ENCODE measurements around the gene VWA3B. TPM values are rescaled to one million over a fixed set of nuclear protein-coding genes. Genes with fewer than 3 reads are reported as not detected.

Gene VWA3B
- total and polyA plus RNA-seq, 2 experiments from 2014 or later: 0.80 TPM; not detected in 1

DNA sequence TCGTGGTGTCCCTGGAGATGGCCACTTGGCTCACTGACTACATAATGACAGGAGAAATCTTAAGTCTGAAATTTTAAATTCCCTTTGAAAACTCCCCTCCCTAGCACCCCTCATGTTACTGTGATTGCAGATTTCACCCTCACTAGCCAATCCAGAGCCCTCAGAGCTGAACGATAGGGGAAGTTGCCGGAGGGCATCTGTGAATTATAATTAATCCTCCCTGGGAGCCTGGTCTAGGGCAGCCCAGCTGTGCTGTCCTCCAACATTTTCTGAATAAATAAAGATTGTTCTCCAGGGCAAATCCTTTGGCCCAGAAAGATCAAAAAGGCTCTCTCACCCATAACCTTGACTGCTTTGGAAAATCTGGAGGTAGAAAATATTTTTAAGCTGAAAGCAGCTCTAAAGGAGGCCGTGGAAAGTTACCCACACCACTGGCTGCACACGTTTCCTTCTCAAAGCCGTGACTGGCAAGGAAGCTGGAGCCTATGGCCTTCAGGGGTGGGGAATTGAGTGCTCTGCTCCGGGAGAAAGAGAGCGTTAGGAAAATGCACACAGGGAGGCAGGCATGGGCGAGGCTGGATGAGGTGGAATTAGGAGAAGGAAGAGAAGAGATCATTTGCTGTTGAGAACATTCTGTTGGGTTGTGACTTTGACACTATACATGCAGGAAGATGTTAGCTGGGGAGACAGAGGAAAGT is 190.3 kb downstream of the VWA3B start:
- Histone ChIP-seq H2AFZ (no peak overlapping the region), H3K36me3 (replicated peaks; ENCODE audit: insufficient read depth, low read depth) (no peaks in the 10 kb centered on the region), H3K27me3 (no peaks in the 10 kb centered on the region), H3K27ac (no peak overlapping the region), H3K4me1 (ENCODE audit: insufficient read depth) (peaks cover 13% of the 10 kb centered on the region), H3K4me3 (no peak overlapping the region), H3K79me2 (no peaks in the 10 kb centered on the region), H4K20me1 (ENCODE audit: insufficient read depth, poor library complexity, severe bottlenecking) (no peaks in the 10 kb centered on the region), H3K4me2 (no peak overlapping the region), H3K9me2 (replicated peaks; ENCODE audit: insufficient read depth) (no peaks in the 10 kb centered on the region), H3K9me3 (ENCODE audit: low read depth) (no peaks in the 10 kb centered on the region)
- TF ChIP-seq EZH2phosphoT487 (IDR thresholded peaks at IDR 0.05; ENCODE audit: low read depth, severe bottlenecking, unreplicated experiment) (no peak), EZH2 (IDR thresholded peaks at IDR 0.05; ENCODE audit: borderline replicate concordance) (no peak)
- TF ChIP-seq, protein P1, sequence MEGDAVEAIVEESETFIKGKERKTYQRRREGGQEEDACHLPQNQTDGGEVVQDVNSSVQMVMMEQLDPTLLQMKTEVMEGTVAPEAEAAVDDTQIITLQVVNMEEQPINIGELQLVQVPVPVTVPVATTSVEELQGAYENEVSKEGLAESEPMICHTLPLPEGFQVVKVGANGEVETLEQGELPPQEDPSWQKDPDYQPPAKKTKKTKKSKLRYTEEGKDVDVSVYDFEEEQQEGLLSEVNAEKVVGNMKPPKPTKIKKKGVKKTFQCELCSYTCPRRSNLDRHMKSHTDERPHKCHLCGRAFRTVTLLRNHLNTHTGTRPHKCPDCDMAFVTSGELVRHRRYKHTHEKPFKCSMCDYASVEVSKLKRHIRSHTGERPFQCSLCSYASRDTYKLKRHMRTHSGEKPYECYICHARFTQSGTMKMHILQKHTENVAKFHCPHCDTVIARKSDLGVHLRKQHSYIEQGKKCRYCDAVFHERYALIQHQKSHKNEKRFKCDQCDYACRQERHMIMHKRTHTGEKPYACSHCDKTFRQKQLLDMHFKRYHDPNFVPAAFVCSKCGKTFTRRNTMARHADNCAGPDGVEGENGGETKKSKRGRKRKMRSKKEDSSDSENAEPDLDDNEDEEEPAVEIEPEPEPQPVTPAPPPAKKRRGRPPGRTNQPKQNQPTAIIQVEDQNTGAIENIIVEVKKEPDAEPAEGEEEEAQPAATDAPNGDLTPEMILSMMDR (IDR thresholded peaks at IDR 0.05; ENCODE audit: poor library complexity): no peak
- WGBS (ENCODE audit: low lambda C conversion rate, missing lambda C conversion rate): 68% methylated on average over 9 of the region's 9 CpGs
- DNase-seq (ENCODE audit: low spot score): no peak

DNA sequence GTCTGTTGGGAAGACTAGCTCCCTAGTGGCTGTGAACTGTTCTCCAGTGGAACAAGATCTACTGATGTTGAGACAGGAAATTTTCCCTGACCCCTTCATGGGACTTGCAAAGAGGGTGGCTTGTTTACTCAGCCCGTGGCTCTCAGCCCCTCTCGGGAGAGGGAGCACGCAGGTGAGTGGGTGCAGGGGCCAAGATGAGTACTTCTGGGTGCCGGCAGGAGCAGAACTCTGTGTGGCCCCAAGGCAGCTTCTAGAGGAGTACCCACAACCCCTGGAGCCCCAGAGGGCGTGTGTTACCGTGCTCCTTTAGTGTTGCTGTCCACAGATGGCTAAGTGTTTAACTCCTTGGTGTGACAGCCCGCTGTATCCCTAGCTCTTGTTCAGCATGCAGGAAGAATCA is 191.1 kb downstream of the VWA3B start:
- Histone ChIP-seq H3K4me3 (no peak overlapping the region), H3K4me2 (no peak overlapping the region), H3K9me3 (ENCODE audit: low read depth) (no peaks in the 10 kb centered on the region), H3K27ac (no peak overlapping the region), H3K36me3 (replicated peaks; ENCODE audit: insufficient read depth, low read depth) (no peaks in the 10 kb centered on the region), H3K4me1 (ENCODE audit: insufficient read depth) (peaks cover 13% of the 10 kb centered on the region), H3K9me2 (replicated peaks; ENCODE audit: insufficient read depth) (no peaks in the 10 kb centered on the region), H4K20me1 (ENCODE audit: insufficient read depth, poor library complexity, severe bottlenecking) (no peaks in the 10 kb centered on the region), H3K79me2 (no peaks in the 10 kb centered on the region), H3K27me3 (no peaks in the 10 kb centered on the region), H2AFZ (no peak overlapping the region)
- TF ChIP-seq, protein P1 (IDR thresholded peaks at IDR 0.05; ENCODE audit: poor library complexity): no peak
- no peak for TF ChIP-seq EZH2phosphoT487 (IDR thresholded peaks at IDR 0.05; ENCODE audit: low read depth, severe bottlenecking, unreplicated experiment)
- no peak for TF ChIP-seq EZH2 (IDR thresholded peaks at IDR 0.05; ENCODE audit: borderline replicate concordance)
- no peak for DNase-seq (ENCODE audit: low spot score)
- 94% methylated on average over 7 of the region's 7 CpGs for WGBS (ENCODE audit: low lambda C conversion rate, missing lambda C conversion rate)

DNA sequence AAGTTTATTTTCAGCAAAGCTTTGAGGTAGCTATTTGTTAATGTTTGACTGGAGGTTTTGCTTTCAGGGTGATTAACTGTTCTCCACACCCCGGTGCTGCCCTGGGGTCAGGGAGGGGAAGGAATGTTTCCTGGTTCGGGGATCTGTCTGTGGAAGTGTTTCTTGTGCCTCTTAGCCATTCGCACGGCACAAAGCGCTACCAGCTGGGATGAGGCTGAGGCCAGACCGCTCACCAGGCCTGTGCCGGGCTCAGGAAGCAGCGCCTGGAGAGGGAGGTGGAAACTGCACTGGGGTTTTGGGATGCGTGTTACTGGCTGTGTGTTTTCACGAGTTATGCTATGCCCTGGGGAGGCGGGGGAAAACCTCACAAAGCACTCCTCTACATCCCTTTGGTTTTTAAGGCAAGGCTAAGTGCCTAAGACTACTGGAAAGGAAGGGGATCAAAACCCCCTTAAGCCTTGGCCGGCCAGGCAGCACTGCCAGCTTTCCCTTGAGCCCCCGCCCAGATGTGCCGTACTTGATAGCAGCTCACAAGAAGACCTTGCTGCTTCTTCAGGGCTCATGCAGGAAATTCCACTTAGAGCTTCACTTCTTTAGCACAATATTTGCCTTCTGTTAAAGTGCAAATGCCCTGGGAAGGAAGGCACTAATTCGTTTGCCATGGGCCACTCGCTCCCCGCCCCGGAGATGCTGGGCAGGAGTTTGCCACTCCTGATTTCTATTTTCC is 193.6 kb downstream of the VWA3B start:
- TF ChIP-seq EZH2 (IDR thresholded peaks at IDR 0.05; ENCODE audit: borderline replicate concordance): no peak
- no peak for TF ChIP-seq EZH2phosphoT487 (IDR thresholded peaks at IDR 0.05; ENCODE audit: low read depth, severe bottlenecking, unreplicated experiment)
- TF ChIP-seq, protein P1 (IDR thresholded peaks at IDR 0.05; ENCODE audit: poor library complexity): no peak
- H3K36me3 ChIP-seq (replicated peaks; ENCODE audit: insufficient read depth, low read depth): no peaks in the 10 kb centered on the region
- H4K20me1 ChIP-seq (ENCODE audit: insufficient read depth, poor library complexity, severe bottlenecking): no peaks in the 10 kb centered on the region
- H3K27ac ChIP-seq: peak overlapping the region; percentile 73
- no peaks in the 10 kb centered on the region for H3K27me3 ChIP-seq
- DNase-seq (ENCODE audit: low spot score): peak; percentile 71
- H3K79me2 ChIP-seq: no peaks in the 10 kb centered on the region
- peaks cover 13% of the 10 kb centered on the region for H3K4me1 ChIP-seq (ENCODE audit: insufficient read depth)
- 32% methylated on average over 18 of the region's 18 CpGs for WGBS (ENCODE audit: low lambda C conversion rate, missing lambda C conversion rate)
- H3K9me3 ChIP-seq (ENCODE audit: low read depth): no peaks in the 10 kb centered on the region
- H3K4me3 ChIP-seq: no peak overlapping the region
- H3K4me2 ChIP-seq: peak overlapping the region; percentile 64
- H2AFZ ChIP-seq: peak overlapping the region; percentile 31
- H3K9me2 ChIP-seq (replicated peaks; ENCODE audit: insufficient read depth): no peaks in the 10 kb centered on the region
